Right lobe of liver (tissue), 6 donors: ENCODE results near the gene LSM10. TPM values are rescaled to one million over a fixed set of nuclear protein-coding genes. Genes with fewer than 3 reads are reported as not detected.

Source experiments
- ATAC-seq, 4 donors: fragments of 200-7000 bp; cut with Tn5 transposase; one replicate each; pipeline ENCODE4 v1.9.1; 2020; ENCODE audit warnings: mild to moderate bottlenecking in 4 of 4, moderate library complexity in 4 of 4
- DNase-seq, 3 donors: peaks; one replicate each; pipeline ENCODE4 v3.0.0-alpha.2; 2020
- H3K27ac ChIP-seq, 3 donors: fragments of 200-600 bp; one replicate each; pipeline ENCODE4 v1.8.0; 2022
- H3K27me3 ChIP-seq, 2 donors: fragments of 200-600 bp; one replicate each; pipeline ENCODE4 v1.8.0; 2022
- H3K36me3 ChIP-seq, 4 donors: fragments of 200-600 bp; sonication (generic) in 1 of 4; one replicate each; pipeline versions ENCODE4 v1.5.1 to v1.8.0; 2017 to 2022; ENCODE audit warnings: control low read depth in 1 of 4
- H3K4me1 ChIP-seq, 4 donors: fragments of 200-600 bp; sonication (generic) in 1 of 4; one replicate each; pipeline versions ENCODE4 v1.5.1 to v1.8.0; 2017 to 2022; ENCODE audit warnings: control low read depth in 1 of 4
- H3K4me3 ChIP-seq, 3 donors: fragments of 200-600 bp; one replicate each; pipeline ENCODE4 v1.8.0; 2022
- H3K9me3 ChIP-seq, 4 donors: fragments of 200-600 bp; sonication (generic) in 1 of 4; one replicate each; pipeline versions ENCODE4 v1.5.1 to v1.8.0; 2017 to 2022; ENCODE audit warnings: control low read depth in 1 of 4
- POLR2A ChIP-seq: fragments of 450-650 bp; IDR thresholded peaks from one replicate; pipeline ENCODE4 v1.6.1; 2017; ENCODE audit warnings: antibody characterized with exemption, mild to moderate bottlenecking
- WGBS: methylation state at CpG from one replicate; pipeline ENCODE4 v1.1.6; 2018; ENCODE audit warnings: low coverage, low lambda C conversion rate; ENCODE audit not compliant: insufficient coverage; ENCODE audit errors: missing lambda C conversion rate; 5-methylcytosine and 5-hydroxymethylcytosine counted together
- intact Hi-C, 2 donors: fragments of 100-400 bp; cut with DNase I; formaldehyde crosslinking; loops; one replicate each; pipeline versions ENCODE4 v1.11.2 to v1.14.1; 2022
- total RNA-seq, 6 experiments: library from RNA; depleted of rRNA in 2 of 6; stranded (reverse); fragments of >200 nt in 2 of 6; fragmentation: NEBNext Ultra II Directional in 3 of 6; extraction: Animal tissue kit (Norgen Biotek cat#: 25700) in 3 of 6; gene quantifications; one replicate each; pipeline versions ENCODE4 v1.1.0 to v1.2.4, GENCODE V29; 2016 to 2023
- TF ChIP-seq, protein P1 (sequence below), 4 donors: fragments of 200-600 bp in 3 of 4; fragments of 450-650 bp in 1 of 4; IDR thresholded peaks; one replicate each; pipeline versions ENCODE4 v1.5.1 to v1.8.0; 2016 to 2022; ENCODE audit warnings: antibody characterized with exemption in 4 of 4, mild to moderate bottlenecking in 2 of 4
- donor health status: DM: no; HTN: yes; CAD: no.
- donor health status: DM: no; HTN: no; CAD: no.
- donor health status: DM: no; HTN: no; CAD: no.
- donor health status: DM: no; HTN: yes; CAD: no.
- donor health status: DM: no; HTN: yes; CAD: no.

LSM10 gene
- total RNA-seq, 6 experiments from 2014 or later: 15.2 to 42.0 (median 22.3) TPM

DNA sequence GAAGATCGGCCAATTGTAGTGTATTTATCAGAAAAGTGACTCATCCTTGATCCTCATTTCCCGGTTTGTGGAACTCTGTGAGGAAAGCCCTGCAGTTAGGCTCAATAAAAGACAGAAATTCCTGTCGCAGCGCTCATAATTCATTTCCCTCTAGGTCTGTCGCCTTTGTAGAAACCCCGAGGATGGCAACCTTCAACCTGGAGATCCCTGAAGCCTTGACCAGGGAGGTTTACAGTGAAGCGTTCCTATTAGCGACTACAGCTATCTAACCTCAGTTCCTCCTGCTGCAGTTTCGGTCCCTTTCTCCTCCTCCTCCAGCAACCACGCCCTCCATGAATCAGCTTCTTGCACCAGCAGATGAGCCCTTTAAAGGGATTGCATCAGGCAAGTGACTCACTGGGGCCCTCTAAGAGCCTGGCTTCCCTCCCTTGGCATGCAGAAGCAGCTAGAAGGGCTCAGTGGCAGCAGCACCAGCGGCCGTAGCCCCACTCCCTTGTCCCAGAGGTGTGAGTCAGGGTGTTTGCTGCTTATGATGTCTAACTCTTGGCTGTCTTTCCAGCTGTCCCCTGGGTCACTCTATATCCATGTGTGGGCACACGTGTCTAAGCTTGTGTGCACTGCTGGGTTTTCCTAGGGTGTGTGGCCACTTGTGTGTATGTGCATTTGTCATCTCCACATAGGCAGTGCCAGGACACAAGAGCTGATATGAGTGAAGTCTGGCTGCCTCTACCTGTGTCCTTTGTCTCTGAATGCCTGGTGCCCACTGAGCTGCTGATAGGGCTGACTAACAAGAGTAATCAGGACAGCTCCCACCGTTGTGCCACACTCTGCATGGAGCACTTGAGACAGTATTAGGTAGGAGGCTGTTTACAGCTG, 11.2 kb downstream of the LSM10 start:
- ATAC-seq: peak; percentile 64 to 72 (median 68)
- peak; percentile 87 to 89 (median 88) for DNase-seq
- intact Hi-C loops: no loop called here
- TF ChIP-seq, protein P1, sequence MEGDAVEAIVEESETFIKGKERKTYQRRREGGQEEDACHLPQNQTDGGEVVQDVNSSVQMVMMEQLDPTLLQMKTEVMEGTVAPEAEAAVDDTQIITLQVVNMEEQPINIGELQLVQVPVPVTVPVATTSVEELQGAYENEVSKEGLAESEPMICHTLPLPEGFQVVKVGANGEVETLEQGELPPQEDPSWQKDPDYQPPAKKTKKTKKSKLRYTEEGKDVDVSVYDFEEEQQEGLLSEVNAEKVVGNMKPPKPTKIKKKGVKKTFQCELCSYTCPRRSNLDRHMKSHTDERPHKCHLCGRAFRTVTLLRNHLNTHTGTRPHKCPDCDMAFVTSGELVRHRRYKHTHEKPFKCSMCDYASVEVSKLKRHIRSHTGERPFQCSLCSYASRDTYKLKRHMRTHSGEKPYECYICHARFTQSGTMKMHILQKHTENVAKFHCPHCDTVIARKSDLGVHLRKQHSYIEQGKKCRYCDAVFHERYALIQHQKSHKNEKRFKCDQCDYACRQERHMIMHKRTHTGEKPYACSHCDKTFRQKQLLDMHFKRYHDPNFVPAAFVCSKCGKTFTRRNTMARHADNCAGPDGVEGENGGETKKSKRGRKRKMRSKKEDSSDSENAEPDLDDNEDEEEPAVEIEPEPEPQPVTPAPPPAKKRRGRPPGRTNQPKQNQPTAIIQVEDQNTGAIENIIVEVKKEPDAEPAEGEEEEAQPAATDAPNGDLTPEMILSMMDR (IDR thresholded peaks at IDR 0.05): no peak
- TF ChIP-seq POLR2A: peak; percentile 87
- peaks cover 0 to 50% (median 21%) of the 10 kb centered on the region in 4 donors for H3K4me1 ChIP-seq
- peak overlapping the region; percentile 90 to 96 (median 93) for H3K27ac ChIP-seq
- H3K4me3 ChIP-seq: peak overlapping the region; percentile 30 to 99 (median 54)
- H3K9me3 ChIP-seq: no peaks in the 10 kb centered on the region
- no peaks in the 10 kb centered on the region for H3K27me3 ChIP-seq
- 0% methylated on average over 10 of the region's 14 CpGs for WGBS
- H3K36me3 ChIP-seq: peaks cover 0 to 8% (median 2%) of the 10 kb centered on the region in 4 donors

DNA sequence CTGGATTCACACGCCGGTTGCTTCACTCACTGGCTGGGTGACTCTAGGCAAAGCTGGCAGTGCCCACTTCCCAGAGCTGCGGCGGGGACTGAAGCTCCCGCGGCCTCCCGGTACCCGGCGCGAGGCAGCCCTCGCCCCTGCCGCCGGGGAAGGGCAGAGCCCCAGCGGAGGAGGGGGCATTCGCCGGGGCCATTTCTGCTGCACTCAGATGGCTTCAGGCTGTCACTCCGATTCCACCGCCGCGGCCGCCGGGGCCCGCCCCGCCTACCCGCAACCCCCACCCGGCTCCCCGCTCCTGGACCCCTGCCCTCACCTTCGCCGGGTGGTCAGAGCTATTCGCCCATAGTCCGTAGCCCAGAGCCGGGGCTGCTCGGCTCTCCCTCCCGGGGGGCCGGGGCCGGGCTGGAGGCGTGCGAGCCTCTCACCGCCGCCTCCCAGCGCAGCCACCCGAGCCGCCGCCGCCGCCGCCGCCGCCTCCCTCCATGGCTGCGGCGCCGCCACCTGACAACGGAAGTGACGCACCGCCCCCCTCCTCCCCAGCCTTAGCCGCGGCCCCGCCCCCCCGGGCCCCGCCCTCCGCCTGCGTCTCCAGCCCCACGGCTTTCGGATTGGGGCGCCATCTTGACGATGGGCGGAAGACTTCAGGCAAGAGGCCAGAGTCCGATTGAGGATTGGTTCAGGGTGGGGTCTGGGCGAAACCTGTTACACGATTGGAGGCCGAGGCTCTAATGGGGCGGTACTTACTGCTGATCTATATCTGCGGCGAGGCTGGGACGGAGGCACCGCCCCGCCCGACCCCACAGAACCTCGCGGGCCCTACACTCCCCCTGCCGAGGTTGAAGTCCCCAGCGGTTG, 12.1 kb downstream of the LSM10 start, which contains the start of gene STK40:
Gene STK40, minus strand, starts transcription at position 515 of the 855 bp plus-strand sequence. CDS start 24,592 bp downstream, outside the sequence.
- DNase-seq (peak; percentile 99), ATAC-seq (peak; percentile 83 to 95 (median 88))
- peaks cover 0 to 3% (median 0%) of the 10 kb centered on the region in 4 donors for H3K36me3 ChIP-seq
- peak within 1 kb of the TSS; percentile 96 to 97 (median 97) for H3K27ac ChIP-seq
- no peaks in the 10 kb centered on the region for H3K9me3 ChIP-seq
- intact Hi-C loops: no loop called here
- no peaks in the 10 kb centered on the region for H3K27me3 ChIP-seq
- TF ChIP-seq, protein P1 (IDR thresholded peaks at IDR 0.05): no peak
- TF ChIP-seq POLR2A: peak; percentile 89
- H3K4me1 ChIP-seq: peaks cover 0 to 59% (median 22%) of the 10 kb centered on the region in 4 donors
- whole genome bisulfite sequencing: 0% methylated on average over 12 of the region's 82 CpGs
- H3K4me3 ChIP-seq: peak within 1 kb of the TSS; percentile 96 to 99 (median 99)

DNA sequence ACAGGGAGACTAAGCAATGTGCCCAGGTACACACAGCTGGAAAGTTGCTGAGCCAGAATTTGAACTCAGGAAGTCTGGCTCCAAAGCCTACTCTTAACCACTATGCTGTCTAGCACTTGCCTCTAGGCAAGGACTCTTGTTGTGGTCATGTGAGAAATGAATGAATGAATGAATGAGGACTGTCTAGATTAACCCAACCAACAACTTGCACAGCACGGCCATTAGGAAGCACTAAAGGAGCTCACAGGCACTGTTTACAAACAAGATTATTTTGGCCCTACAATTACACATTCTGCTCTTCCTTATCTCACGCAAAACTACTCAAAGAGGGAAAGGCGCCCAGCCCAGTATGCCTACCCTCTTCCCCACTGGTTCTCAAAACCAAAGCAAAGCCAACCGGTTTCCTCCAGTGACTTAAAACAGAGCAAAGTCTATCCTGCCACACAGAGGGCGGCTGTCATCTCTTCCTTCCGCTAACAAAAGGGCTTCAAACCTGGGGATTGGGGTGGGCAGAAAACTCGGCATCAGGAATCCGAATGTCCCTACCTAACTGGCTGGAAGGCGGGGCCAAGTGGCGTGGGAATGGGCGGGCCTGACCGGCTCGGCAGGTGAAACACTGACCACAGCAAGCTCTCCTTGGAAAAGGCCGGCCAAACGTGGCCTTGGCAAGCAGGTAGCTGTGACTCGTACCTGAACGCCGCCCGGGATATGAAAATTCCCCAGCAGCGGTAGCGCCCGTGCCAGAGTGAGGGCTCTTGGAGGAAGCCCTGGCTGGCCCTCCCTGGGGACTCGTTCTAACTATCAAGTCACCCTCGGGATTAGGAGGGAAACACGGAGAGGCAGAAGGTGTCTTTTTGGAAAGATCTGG, 12.9 kb downstream of the LSM10 start:
- peak; percentile 87 to 94 (median 92) for DNase-seq
- Histone ChIP-seq H3K4me1 (peaks cover 0 to 68% (median 26%) of the 10 kb centered on the region in 4 donors), H3K27ac (peak overlapping the region; percentile 90 to 97 (median 97)), H3K9me3 (no peaks in the 10 kb centered on the region), H3K36me3 (no peaks in the 10 kb centered on the region), H3K27me3 (no peaks in the 10 kb centered on the region), H3K4me3 (peak overlapping the region; percentile 96 to 99 (median 99))
- TF ChIP-seq, protein P1 (IDR thresholded peaks at IDR 0.05): no peak
- peak; percentile 73 for TF ChIP-seq POLR2A
- WGBS: 0% methylated on average over 22 of the region's 25 CpGs
- peak; percentile 23 to 38 (median 32) for ATAC-seq
- intact Hi-C loops: no loop called here

DNA sequence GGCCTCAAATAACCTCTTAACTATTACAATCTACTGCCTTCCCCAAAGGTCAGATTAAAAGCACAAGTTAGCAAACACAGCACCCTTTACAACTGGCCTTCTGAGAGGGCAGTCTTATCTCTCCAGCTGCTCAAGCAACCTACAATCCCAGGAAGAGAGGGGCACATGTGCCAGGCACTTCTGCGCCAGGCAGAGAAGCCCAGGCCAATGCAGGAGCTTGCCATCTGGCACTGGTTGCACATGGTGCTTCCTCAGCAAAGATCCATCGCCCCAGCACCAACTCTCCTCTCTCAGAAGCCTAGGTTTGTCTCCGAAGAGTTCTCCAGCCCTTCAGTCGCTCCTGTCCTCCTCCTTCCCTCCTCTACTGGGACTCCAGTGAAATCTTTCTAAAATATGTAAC, 14.5 kb downstream of the LSM10 start:
- H3K36me3 ChIP-seq: no peaks in the 10 kb centered on the region
- H3K27me3 ChIP-seq: no peaks in the 10 kb centered on the region
- no peak overlapping the region for H3K4me3 ChIP-seq
- intact Hi-C loops: no loop called here
- peak overlapping the region in 1 of 3 donors; percentile 97 for H3K27ac ChIP-seq
- WGBS: 90% methylated on average over 2 of the region's 4 CpGs
- TF ChIP-seq POLR2A: no peak
- TF ChIP-seq, protein P1 (IDR thresholded peaks at IDR 0.05): no peak
- H3K4me1 ChIP-seq: peaks cover 0 to 83% (median 30%) of the 10 kb centered on the region in 4 donors
- no peaks in the 10 kb centered on the region for H3K9me3 ChIP-seq
- DNase-seq (no peak), ATAC-seq (no peak)
